Stimulated activated CD8-positive, alpha-beta memory T cell treated with anti-CD3 and anti-CD28 coated beads, Interleukin-4, amount 100 ng/mL, for 24 hours (primary cell): ENCODE measurements around the gene NMRK1.

Source experiments
- DNase-seq: peaks from one replicate; pipeline ENCODE4 v3.0.0-alpha.2; 2020; ENCODE audit warnings: low read depth

NMRK1 gene

DNA sequence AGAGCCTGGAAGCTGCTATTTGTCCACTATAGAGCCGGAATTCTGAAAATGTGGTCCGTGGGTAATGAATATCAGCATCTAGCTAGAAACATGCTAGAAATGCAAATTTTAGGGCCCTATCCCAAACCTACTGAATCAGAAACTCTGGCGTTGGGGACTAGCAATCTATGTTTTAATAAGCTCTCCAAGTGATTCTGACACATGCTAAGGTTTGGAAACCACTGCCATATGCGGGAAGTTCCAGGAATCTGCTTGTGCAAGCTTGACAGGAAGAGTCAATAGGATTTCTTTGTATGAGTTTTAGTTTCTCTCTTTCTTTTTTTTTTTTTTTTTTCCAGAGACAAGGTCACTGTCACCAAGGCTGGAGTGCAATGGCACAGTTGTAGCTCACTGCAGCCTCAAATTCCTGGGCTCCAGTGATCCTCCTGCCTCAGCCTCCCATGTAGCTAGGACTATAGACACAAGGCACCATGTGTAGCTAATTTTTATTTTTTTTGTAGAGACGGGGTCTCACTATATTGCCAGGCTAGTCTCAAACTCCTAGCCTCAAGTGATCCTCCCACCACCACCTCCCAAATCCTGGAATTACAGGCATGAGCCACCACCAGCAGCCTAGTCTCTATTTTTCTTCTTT lies 33.5 kb downstream of the NMRK1 start:
- DNase-seq, result no peak

DNA sequence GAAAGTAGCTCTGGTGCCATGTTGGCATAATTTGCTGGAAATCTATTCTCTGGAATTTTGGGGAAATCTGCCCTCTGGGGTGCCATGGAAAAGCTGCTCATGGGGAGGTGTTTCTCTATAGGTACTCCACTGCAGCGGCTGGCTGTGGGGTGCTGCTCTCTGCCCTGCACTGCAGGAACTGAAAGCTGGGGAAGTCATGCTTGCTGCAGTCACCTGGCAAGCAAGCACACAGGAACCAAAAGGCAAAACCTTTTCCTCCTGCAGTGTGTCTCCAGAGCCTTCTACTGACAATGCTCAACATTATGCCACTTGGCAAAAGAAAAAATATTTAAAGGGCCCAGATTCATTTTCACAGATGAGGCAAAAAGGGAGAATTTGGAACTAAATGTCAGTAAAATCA lies 34.1 kb downstream of the NMRK1 start:
- DNase-seq, result no peak

DNA sequence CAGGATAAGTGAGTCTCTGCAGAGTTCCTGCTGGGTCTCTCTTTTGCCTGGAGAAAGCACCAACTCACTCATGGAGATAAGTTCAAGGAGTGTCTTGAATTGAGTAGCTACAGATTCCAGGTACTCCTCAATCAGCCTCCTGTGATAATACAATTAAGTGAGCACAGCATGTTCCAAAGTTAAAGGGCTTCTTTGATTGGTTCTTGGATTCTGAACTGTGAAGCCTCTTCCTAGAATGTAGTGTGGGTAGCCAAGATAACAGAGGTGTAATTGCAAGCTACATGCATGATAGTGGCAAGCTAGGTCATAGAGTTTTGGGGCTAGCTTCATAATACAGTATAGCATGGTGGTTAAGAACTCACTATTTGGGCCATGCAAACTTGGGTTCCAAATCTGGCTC lies 36.7 kb downstream of the NMRK1 start:
- DNase-seq, result no peak

DNA sequence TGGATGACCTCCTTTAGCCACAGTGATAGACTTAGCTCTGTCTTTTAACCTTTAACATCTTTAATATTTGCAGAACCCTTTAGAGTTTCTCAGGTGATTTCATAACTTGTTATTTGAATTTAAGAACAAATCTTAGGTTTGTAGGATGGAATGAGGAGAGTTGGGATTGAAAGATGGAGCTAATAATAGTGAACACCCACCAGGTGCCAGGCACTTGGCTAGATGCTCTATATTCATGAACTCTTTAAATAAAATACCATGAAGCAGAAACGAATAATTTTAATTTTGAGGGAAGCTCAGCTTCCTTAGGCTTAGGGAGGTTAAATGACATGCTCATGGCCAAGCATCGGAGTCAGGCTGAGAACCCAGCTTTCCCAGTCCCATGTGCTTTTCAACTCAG lies 40.4 kb downstream of the NMRK1 start:
- DNase-seq, result no peak

DNA sequence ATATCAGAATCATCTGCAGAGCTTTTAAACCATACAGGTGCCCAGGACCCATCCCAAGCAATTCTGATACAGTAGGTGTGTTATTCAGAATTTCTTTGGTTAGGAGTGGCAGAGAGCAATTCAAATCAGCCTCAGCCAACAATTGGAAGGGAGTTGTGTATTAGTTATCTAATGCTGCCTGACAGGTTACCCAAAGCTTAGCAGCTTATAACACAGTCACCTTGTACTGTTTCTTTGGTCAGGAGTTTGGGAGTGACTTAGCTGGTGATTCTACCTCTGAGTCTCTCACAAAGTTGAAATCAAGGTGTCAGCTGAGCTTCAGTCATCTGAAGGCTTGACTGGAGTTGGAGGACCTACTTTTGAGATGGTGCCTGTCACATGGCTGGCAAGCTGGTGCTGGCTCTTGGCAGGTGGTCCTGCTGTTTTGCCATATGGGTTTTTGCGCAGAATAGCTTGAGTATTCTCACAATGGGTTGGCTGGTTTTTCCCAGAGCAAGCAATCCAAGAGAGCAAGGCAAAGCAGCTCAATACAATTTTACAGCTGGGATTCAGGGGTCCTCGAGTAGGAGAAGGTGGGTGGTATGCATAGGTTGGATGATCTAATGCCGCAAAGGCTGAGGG lies 41.1 kb downstream of the NMRK1 start:
- no peak for DNase-seq

DNA sequence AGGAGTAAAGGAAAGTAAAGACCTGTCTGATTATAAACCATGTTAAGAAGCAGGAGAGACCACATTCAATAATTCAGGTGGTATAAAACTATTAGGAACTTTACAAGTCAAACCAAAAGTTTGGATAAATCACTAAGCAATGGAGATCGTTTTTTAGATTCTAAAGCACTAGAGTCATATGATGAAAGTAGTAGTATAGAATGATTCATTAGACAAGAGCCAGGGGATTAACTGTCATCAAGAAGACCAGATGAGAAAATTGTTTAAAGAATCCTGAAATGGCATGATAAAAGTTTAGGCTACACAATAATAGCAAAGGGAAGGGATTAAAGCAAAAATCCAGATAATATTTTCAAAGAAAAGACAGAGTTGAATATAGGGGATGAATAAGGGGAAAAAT lies 46.9 kb downstream of the NMRK1 start:
- no peak for DNase-seq

DNA sequence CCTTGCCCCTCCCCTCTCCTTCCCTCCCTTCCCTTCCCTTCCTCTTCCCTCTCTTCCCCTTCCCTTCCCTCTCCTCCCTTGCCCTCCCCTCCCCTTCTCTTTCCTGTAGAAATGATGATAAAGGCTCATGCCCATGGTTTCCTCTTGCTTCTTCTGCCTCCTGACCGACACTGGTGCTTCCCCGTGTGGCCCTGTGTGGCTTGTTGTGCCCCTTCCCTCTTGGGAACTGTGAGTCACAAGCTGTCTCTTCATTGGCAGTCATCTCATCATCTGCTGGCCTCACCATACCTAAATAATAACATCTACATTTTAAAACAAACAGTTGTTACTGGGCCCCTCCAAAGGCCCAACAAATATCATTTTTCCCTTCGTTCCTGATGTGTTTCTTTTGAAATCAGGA lies 48.2 kb downstream of the NMRK1 start:
- no peak for DNase-seq

DNA sequence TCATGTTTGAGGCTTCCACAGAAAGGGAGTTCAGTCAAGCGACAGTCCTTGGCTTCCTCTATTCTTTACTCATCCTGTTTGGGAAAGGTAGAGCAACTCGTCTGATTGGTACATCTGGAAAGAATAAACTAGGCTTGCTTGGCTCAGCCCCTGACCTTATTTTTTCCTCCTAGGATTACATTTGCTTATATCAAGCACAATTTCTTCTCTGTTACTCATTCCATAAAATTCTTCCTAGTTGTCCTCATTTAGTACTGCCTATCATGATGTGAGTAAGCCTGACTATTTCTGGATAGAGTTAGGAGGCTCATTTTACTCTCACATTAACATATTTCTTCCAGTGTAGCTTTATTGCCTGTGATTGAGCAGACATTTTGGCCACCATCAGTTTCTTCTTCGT lies 48.9 kb downstream of the NMRK1 start:
- DNase-seq, result no peak

DNA sequence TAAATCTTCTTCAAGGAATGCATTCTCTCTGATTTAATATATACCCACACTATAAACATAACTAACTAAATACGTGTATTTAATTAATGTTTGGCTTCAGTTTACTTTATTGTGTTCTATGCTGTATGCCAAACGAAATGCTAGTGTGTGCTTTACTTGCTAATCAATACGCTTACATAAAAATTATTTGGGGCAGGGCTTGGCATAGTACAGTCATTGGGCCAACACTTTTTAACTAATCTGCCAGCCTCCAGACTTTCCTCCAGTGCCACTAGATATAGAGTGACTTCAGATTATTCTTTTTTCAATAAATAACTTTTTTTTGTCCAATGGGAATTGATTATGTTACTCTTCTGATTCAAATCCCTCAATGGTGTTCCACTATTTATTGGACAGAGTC lies 51.2 kb downstream of the NMRK1 start:
- DNase-seq, result no peak

DNA sequence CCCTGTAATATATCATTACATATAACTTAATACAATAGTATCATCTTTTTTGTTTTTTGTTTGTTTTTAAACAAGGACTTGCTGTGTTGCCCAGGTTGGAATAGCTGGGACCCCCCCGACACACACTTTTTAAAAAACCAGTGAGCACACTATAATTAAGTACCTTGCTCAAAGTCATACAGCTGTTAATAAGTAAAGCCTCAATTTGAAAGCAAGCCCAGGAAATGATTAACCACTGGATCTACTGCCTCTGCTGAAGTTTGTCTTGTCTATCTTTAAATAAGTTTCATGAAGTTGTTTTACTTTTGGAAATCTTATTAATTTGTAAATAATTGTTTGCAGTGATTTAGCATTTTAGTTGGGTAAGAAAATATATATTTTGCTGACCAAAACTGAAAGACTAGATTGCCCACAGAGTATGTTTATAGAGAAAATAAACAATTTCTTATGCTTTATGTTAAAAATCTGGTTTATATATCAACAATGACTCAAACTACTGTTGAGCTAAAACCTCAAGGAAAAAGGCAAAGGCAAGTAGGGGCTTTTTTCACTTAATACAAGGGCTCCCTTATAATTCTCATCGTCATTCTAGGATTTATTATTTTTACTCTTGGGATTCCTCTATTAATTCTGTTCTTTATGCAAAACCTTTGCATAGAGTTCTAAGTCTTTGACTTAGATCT lies 54.0 kb downstream of the NMRK1 start:
- DNase-seq, result no peak

DNA sequence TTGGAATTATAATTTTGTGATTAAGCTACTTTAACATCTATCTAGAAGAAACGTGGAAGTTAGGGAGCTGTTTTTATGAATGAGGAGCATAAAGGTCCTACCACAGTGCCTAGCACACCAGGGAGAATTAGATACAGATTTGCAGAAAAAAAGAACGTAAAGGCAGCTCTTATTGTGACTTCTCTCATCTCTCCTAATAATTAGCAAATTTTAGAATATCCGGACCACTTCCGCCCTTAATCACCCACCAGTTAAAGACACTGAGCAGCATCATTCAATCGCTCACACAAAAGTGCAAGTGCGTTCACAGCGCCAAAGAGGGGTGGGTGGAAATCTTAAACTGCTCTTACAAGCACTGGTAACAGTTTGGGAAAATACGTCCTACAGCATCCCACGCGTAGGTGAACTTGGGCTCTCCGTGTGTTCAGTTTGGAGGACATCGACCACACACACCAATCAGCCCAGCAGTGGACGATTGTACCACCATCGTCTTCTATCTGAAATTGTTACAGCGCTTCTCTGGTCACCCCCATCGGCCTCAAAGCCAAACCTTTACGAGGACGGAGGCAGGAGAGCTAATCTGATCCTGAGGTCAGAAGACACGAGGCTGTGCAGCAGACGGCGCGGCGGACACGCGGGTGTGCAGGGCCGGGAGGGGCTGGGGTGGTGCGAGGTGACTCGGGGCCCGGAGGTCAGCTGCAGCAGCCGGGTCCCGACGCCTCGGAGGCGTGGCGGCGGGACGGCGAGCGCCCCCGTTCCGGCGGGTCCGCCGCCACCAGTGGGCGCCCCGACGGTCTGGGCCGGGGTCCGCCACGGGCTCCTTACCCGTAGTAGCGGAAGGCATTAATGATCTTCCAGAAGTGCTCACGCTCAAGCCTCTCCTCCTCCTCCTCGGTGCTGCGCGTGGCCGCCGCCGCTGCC lies 60.5 kb downstream of the NMRK1 start:
- peak; percentile 27 for DNase-seq

DNA sequence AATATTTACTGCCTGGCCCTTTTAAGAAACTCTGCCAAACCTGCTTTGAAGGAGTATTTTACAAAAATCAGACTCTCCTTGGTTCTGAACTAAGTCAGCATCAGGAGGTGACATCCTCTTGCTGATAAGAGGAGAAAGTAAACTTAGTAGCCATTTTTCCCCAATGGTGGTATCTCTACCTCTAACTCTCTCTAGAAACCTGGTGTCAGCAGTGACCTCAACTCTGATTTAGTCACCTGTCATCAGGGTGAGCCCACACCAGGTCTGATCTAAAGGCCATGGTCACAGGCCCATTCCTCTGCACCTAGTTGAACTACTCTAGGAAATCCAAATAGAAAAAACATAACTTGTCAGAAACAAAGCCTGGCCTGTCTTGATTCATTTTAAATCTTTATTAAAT lies 64.1 kb downstream of the NMRK1 start:
- no peak for DNase-seq

DNA sequence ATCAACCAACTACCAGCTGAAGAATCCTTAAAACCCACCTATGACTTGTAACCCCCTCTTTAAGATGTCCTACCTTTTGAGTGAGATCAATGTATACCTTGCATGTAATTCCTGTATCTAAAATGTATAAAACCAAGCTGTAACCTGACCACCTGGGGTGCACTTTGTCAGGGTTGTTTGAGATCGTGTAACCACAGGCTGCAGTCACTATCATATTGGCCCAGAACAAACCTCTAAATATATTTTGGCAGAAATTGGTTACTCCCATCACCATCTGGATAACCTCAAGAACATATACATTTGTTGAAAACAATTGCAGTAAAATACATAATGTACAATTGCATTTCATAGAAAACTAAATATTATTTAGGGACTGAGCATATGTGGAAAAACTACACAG lies 68.3 kb downstream of the NMRK1 start:
- no peak for DNase-seq

DNA sequence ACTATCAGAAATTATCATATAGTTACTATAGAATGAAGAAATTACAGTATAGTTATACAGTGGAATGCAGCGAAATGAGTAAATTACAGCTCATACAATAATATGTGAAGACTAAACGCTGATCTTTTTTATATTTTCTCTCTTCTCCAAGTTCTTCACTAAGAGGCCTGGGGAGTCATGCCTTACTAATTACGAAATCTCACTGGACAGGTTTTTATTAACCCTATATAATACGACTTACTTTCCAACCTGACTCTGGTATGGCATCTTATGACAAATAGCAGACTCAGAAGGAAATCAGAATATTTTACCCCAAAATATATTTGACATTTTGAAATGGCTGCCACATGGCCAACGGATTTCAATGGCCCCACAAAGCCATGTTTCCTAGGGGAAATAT lies 68.9 kb downstream of the NMRK1 start:
- no peak for DNase-seq

DNA sequence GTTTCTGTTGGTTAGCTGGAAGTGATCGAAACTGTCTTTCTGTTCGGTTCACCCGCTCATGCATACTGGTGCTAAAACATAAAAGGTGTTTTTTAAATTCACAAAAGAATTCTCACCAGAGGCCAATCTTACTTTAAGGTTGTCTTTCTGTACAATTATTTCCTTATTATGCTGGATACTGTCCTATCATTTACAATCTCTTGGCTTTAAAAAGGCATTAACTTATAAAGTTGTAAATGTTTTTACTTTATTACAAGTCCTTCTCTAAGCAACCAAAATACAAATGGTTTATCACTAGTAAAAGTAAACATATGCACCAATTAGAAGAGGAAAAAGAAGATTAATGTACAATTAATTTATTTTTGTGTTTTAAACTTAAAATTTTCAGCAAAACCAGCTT lies 70.6 kb downstream of the NMRK1 start:
- no peak for DNase-seq

DNA sequence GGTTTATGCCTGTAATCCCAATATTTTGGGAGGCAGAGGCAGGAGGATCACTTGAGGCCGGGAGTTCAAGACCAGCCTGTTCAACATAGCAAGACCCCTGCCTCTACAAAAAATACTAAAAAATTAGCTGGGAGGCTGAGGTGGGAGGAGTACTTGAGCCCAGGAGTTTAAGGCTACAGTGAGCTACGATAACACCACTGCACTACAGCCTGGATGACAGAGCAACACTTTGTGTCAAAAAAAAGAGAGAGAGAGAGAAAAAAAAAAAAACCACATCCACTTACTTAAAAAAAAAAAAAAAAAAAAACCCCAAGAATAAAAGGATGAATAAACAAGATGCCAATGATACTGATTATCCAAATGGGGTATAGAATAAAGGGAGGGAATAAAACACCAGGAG lies 74.2 kb downstream of the NMRK1 start:
- no peak for DNase-seq
